Astrocyte of the spinal cord (primary cell): ENCODE data around the gene MACC1.

Experiments
- DNase-seq: peaks from one replicate; pipeline ENCODE4 v3.0.0; 2011; ENCODE audit warnings: low read depth, low spot score
- H3K4me3 ChIP-seq: 2 replicates; pipeline ENCODE4 v1.5.1; 2011; ENCODE audit warnings: low read depth, mild to moderate bottlenecking, low read length, moderate library complexity
- in situ Hi-C: cut with HindIII; loops from 2 replicates; pipeline ENCODE4 v1.10.0; 2017; ENCODE audit warnings: low sequenced_read_pairs
- TF ChIP-seq, protein P1 (sequence below): IDR thresholded peaks from 2 replicates; pipeline ENCODE4 v1.5.1; 2012; ENCODE audit warnings: low read depth, mild to moderate bottlenecking, low read length, inconsistent platforms

MACC1 gene

DNA sequence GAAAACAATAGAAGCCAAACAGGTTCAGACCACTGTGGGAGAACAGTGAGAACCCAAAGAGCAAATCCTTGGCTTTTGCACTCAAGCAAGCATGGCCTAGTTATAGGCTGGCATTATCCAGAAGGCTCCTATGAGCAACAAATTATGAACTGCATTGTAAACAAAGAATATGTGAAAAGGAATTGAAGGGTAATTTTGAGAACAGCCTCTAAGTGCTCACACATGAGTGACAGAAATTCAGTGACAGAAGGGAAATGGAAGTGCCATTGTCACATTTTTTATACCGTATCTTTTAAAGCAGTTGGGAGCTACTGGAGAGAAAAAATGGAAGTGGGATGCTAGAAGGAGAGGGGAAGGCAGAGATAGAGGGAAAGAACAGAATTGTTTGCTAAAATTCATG is 114.2 kb downstream of the MACC1 start:
- TF ChIP-seq, protein P1, sequence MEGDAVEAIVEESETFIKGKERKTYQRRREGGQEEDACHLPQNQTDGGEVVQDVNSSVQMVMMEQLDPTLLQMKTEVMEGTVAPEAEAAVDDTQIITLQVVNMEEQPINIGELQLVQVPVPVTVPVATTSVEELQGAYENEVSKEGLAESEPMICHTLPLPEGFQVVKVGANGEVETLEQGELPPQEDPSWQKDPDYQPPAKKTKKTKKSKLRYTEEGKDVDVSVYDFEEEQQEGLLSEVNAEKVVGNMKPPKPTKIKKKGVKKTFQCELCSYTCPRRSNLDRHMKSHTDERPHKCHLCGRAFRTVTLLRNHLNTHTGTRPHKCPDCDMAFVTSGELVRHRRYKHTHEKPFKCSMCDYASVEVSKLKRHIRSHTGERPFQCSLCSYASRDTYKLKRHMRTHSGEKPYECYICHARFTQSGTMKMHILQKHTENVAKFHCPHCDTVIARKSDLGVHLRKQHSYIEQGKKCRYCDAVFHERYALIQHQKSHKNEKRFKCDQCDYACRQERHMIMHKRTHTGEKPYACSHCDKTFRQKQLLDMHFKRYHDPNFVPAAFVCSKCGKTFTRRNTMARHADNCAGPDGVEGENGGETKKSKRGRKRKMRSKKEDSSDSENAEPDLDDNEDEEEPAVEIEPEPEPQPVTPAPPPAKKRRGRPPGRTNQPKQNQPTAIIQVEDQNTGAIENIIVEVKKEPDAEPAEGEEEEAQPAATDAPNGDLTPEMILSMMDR = no peak
- DNase-seq = no peak
- in situ Hi-C loops = no loop called here
- H3K4me3 ChIP-seq = no peak overlapping the region

DNA sequence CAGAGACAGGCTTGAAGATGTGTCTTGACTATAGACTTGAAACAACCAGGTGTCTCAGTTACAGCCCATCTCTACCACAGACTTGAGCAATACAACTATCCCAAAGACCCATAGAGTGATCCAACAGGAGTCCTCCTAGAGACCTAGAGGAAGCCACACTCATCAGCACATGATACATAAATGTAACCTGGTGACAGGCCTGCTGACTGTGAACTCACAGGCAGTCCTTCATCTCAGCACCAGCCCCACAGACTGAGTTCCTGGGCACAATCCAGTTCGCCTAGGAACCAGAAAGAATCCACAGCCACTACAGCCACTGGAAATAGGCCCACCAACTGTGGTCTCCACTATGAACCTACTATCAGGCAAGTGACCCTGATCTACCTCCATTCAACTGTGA is 121.3 kb downstream of the MACC1 start:
- in situ Hi-C loops = no loop called here
- TF ChIP-seq, protein P1 = no peak
- no peak for DNase-seq
- H3K4me3 ChIP-seq = no peak overlapping the region

DNA sequence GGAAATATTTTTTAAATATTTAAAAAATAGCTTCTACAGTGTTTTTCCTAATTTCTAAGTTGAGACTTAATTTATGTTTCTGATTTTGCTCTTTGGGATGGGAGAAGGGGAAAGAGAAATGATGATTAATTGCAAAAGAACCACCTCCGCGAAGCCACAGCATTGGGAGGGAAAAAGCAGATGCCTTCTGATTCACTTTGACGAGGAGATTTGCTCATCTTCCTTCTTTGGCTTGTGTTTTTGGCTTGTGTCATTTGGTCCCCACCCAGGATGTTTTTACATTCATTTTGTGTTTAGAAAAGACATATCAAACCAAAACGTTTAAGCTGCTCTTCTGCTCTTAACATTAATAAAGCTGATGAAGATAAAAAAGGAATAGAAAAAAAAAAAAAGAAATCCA is 121.7 kb downstream of the MACC1 start:
- in situ Hi-C loops = no loop called here
- no peak overlapping the region for H3K4me3 ChIP-seq
- TF ChIP-seq, protein P1 = no peak
- DNase-seq = no peak

DNA sequence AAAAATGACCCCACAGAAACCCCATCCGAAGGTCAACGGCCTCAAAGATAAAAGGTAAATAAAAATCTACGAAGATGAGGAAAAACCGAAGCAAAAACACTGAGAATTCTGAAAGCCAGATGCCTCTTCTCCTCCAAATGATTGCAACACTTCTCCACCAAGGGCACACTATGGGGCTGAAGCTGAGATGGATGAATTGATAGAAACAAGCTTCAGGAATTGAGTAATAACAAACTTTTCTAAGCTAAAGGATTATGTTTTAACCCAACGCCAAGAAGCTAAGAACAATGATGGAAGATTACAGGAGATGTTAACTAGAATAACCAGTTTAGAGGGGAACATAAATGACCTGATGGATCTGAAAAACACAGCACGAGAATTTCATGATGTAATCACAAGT is 127.8 kb downstream of the MACC1 start:
- DNase-seq = no peak
- TF ChIP-seq, protein P1 = no peak
- H3K4me3 ChIP-seq = no peak overlapping the region
- in situ Hi-C loops = no loop called here

DNA sequence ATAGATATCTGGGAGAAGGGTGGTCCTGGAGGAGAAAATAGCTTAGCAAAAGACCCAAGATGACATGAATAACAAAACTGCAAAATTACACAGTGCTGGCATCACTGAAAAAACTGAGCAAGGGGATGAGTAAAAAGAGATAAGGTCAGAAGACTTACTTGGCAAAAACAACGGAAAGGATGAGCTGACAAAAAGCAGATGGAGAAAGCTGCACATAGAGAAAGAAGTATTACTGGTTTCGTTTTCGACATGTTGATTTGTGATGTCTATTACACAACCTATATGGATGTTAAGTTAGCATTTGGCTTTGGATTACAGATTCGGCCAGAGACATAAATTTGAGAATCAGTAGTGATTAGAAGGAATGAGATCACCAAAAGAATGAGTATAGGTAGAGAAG is 132.1 kb downstream of the MACC1 start:
- H3K4me3 ChIP-seq = no peak overlapping the region
- in situ Hi-C loops = no loop called here
- no peak for DNase-seq
- TF ChIP-seq, protein P1 = no peak
